SK-N-SH (cell line): Measurements from ENCODE around the gene COL26A1. TPM values are rescaled to one million over a fixed set of nuclear protein-coding genes. Genes with fewer than 3 reads are reported as not detected.
"Not testable (repeated sequence)": the region's sequence is repeated elsewhere in the genome, so short reads cannot be mapped to it uniquely, and the experiment has no call there.

ENCODE experiments used
- CTCF ChIA-PET: fragments of 300-600, 350-600 bp; formaldehyde crosslinking; extraction: SDS; loops from one replicate; lab custom pipeline; 2021; lab: Yijun Ruan, JAX
- POLR2A ChIA-PET: fragments of 350-600 bp; sonication (Branson Sonifier 250); formaldehyde crosslinking; extraction: SDS; loops from one replicate; lab custom pipeline; 2020; ENCODE audit warnings: antibody characterized with exemption, inconsistent platforms; lab: Yijun Ruan, JAX
- DNase-seq: peaks from one replicate; pipeline ENCODE4 v3.0.0; 2012
- H2AFZ ChIP-seq: fragments of 200-600 bp; sonication (generic); 2 replicates; pipeline ENCODE4 v1.8.1; 2016; ENCODE audit warnings: antibody characterized with exemption, mild to moderate bottlenecking, low read depth
- H3F3A ChIP-seq: fragments of 200-600 bp; sonication (generic); replicated peaks from 2 replicates; pipeline ENCODE3; 2016; ENCODE audit warnings: antibody characterized with exemption, mild to moderate bottlenecking; ENCODE audit not compliant: insufficient read depth
- H3K27ac ChIP-seq, 2 experiments: fragments of 200-500 bp in 1 of 2; fragments of 200-600 bp in 1 of 2; sonication (Bioruptor generic) in 1 of 2; sonication (generic), shearing (Covaris generic) in 1 of 2; 2 replicates each; pipeline versions ENCODE4 v1.5.1 to v1.6.1; 2014 to 2016; ENCODE audit warnings: low read depth in 2 of 2, inconsistent platforms in 1 of 2, low read length in 1 of 2, mild to moderate bottlenecking in 1 of 2, mixed read lengths in 1 of 2
- H3K27me3 ChIP-seq: fragments of 200-600 bp; sonication (generic), shearing (Covaris generic); 2 replicates; pipeline ENCODE4 v1.6.1; 2016; ENCODE audit warnings: mixed run types; ENCODE audit not compliant: insufficient read depth
- H3K36me3 ChIP-seq, 2 experiments: fragments of 200-500 bp in 1 of 2; fragments of 200-600 bp in 1 of 2; sonication (Bioruptor generic) in 1 of 2; sonication (generic) in 1 of 2; replicated peaks in 1 of 2; 2 replicates each; pipeline versions ENCODE3 to v1.5.1; 2014 to 2016; ENCODE audit warnings: low read length in 1 of 2, mild to moderate bottlenecking in 1 of 2; ENCODE audit not compliant: insufficient read depth in 2 of 2, control insufficient read depth in 1 of 2
- H3K4me1 ChIP-seq, 2 experiments: fragments of 200-500 bp in 1 of 2; fragments of 200-600 bp in 1 of 2; sonication (Bioruptor generic) in 1 of 2; sonication (generic), shearing (Covaris generic) in 1 of 2; 2 replicates each; pipeline versions ENCODE4 v1.5.1 to v1.6.1; 2014 to 2016; ENCODE audit warnings: low read depth in 1 of 2, low read length in 1 of 2, mixed run types in 1 of 2; ENCODE audit not compliant: insufficient read depth in 2 of 2, control insufficient read depth in 1 of 2
- H3K4me2 ChIP-seq: fragments of 200-600 bp; sonication (generic), shearing (Covaris generic); 2 replicates; pipeline ENCODE4 v1.6.1; 2017; ENCODE audit warnings: mixed run types
- H3K4me3 ChIP-seq, 2 experiments: fragments of 200-500 bp in 1 of 2; fragments of 200-600 bp in 1 of 2; sonication (Bioruptor generic) in 1 of 2; sonication (generic), shearing (Covaris generic) in 1 of 2; 2 replicates each; pipeline versions ENCODE4 v1.5.1 to v1.8.1; 2014 to 2016; ENCODE audit warnings: low read depth in 2 of 2, inconsistent platforms in 1 of 2, low read length in 1 of 2, mild to moderate bottlenecking in 1 of 2, mixed read lengths in 1 of 2, moderate library complexity in 1 of 2
- H3K79me2 ChIP-seq: fragments of 200-600 bp; sonication (generic); 2 replicates; pipeline ENCODE4 v1.8.1; 2017; ENCODE audit warnings: mild to moderate bottlenecking; ENCODE audit not compliant: insufficient read depth
- H3K9ac ChIP-seq: fragments of 200-600 bp; sonication (generic); 2 replicates; pipeline ENCODE4 v1.6.1; 2017; ENCODE audit warnings: mixed run types
- H3K9me2 ChIP-seq: fragments of 200-600 bp; sonication (generic); 2 replicates; pipeline ENCODE4 v1.6.1; 2017; ENCODE audit warnings: mixed run types
- H3K9me3 ChIP-seq: fragments of 200-600 bp; sonication (generic); 2 replicates; pipeline ENCODE4 v1.6.1; 2017; ENCODE audit warnings: mixed run types, mild to moderate bottlenecking, moderate library complexity
- H4K20me1 ChIP-seq: fragments of 200-600 bp; sonication (generic); 2 replicates; pipeline ENCODE4 v1.6.1; 2017; ENCODE audit warnings: mild to moderate bottlenecking, mixed run types; ENCODE audit not compliant: insufficient read depth
- CHD2 ChIP-seq: fragments of 150-350 bp; IDR thresholded peaks from 2 replicates; pipeline ENCODE4 v1.6.1; 2018; ENCODE audit warnings: low read length; ENCODE audit not compliant: partially characterized antibody
- EZH2phosphoT487 ChIP-seq: fragments of 200-600 bp; sonication (generic); IDR thresholded peaks from 2 replicates; pipeline ENCODE4 v1.6.1; 2017; ENCODE audit warnings: low read depth, mixed run types, mild to moderate bottlenecking, antibody characterized with exemption, moderate library complexity, borderline replicate concordance
- GABPA ChIP-seq: IDR thresholded peaks from 2 replicates; pipeline ENCODE4 v1.4.0; 2012; ENCODE audit warnings: low read depth, mild to moderate bottlenecking
- MAX ChIP-seq: IDR thresholded peaks from 2 replicates; pipeline ENCODE4 v1.4.0; 2012; ENCODE audit warnings: low read depth
- MXI1 ChIP-seq: IDR thresholded peaks from 2 replicates; pipeline ENCODE4 v1.6.1; 2012; ENCODE audit warnings: mild to moderate bottlenecking, low read depth, low read length, improper control_type of control experiment
- NRF1 ChIP-seq: IDR thresholded peaks from 2 replicates; pipeline ENCODE4 v1.6.1; 2012; ENCODE audit warnings: low read depth, mild to moderate bottlenecking, low read length
- RAD21 ChIP-seq: IDR thresholded peaks from 2 replicates; pipeline ENCODE4 v1.6.1; 2012; ENCODE audit warnings: mild to moderate bottlenecking, low read length
- REST ChIP-seq: IDR thresholded peaks from 2 replicates; pipeline ENCODE4 v1.6.1; 2012; ENCODE audit warnings: mild to moderate bottlenecking, low read depth, low read length, moderate library complexity
- TCF12 ChIP-seq: IDR thresholded peaks from 2 replicates; pipeline ENCODE4 v1.4.0; 2012
- USF1 ChIP-seq: IDR thresholded peaks from 2 replicates; pipeline ENCODE4 v1.4.0; 2012; ENCODE audit warnings: low read depth, borderline replicate concordance
- YY1 ChIP-seq: IDR thresholded peaks from 2 replicates; pipeline ENCODE4 v1.4.0; 2012; ENCODE audit warnings: low read depth, mild to moderate bottlenecking
- WGBS: methylation state at CpG from one replicate; pipeline ENCODE4 v1.1.6; 2017; ENCODE audit warnings: low lambda C conversion rate; 5-methylcytosine and 5-hydroxymethylcytosine counted together
- polyA plus RNA-seq, 3 experiments: library from polyadenylated mRNA; depleted of rRNA; stranded (reverse); fragments of >200 nt; gene quantifications; 2 replicates each; pipeline ENCODE4 v1.2.3, GENCODE V29; 2012

Gene COL26A1
- polyA plus RNA-seq, 1 of the 3 experiments (the other 2 are of a cell fraction), result 0.05 TPM

- ChIA-PET POLR2A (interaction anchor here (0.6 kb wide), 1 partner anchor 55 kb away, joined by 3 read pairs; no protein-coding TSS in a partner anchor), CTCF (interaction anchor here (1.1 to 2.8 kb wide), 7 partner anchors 13 to 186 kb away, joined by 3 to 19 read pairs (median 5); partner anchors contain the start of gene IFT22)
- no peaks in the 10 kb centered on the region for H3K4me1 ChIP-seq
- H3K4me3 ChIP-seq, result no peak overlapping the region
- no peak for DNase-seq
- H3K27me3 ChIP-seq, result peaks cover 14% of the 10 kb centered on the region
- H3K79me2 ChIP-seq, result no peaks in the 10 kb centered on the region
- no peaks in the 10 kb centered on the region for H3K36me3 ChIP-seq
- H3K9me3 ChIP-seq, result no peaks in the 10 kb centered on the region
- no peak overlapping the region for H3K4me2 ChIP-seq
- no peaks in the 10 kb centered on the region for H3K9me2 ChIP-seq
- H3F3A ChIP-seq, result no peaks in the 10 kb centered on the region
- 64% methylated on average over 2 of the region's 2 CpGs for WGBS
- H2AFZ ChIP-seq, result no peak overlapping the region
- H3K27ac ChIP-seq, result no peak overlapping the region
- H4K20me1 ChIP-seq, result no peaks in the 10 kb centered on the region
- TF ChIP-seq EZH2phosphoT487, result no peak
- no peak for TF ChIP-seq MXI1
- TF ChIP-seq YY1, result no peak
- no peak for TF ChIP-seq MAX
- no peak for TF ChIP-seq CHD2
- TF ChIP-seq TCF12, result no peak
- TF ChIP-seq GABPA, result no peak
- no peak for TF ChIP-seq REST
- TF ChIP-seq RAD21, result no peak
- no peak for TF ChIP-seq USF1
- TF ChIP-seq NRF1, result no peak
- H3K9ac ChIP-seq, result no peak overlapping the region
Observed at GRCh38 chr7:101501351-101501750, 138.7 kb downstream of the COL26A1 start.

- Histone ChIP-seq H3K4me2 (no peak overlapping the region), H3K9me2 (no peaks in the 10 kb centered on the region), H3K36me3 (no peaks in the 10 kb centered on the region), H3K79me2 (no peaks in the 10 kb centered on the region), H2AFZ (no peak overlapping the region), H3K27ac (no peak overlapping the region), H3K9me3 (no peaks in the 10 kb centered on the region), H3K4me1 (no peaks in the 10 kb centered on the region; a peak in 1 of 4 replicates), H3K27me3 (peaks cover 21% of the 10 kb centered on the region), H3K4me3 (no peak overlapping the region), H4K20me1 (no peaks in the 10 kb centered on the region), H3K9ac (no peak overlapping the region), H3F3A (no peaks in the 10 kb centered on the region)
- CTCF ChIA-PET, result interaction anchor here (1.2 to 2.8 kb wide), 5 partner anchors 40 to 140 kb away, joined by 3 to 19 read pairs (median 5); partner anchors contain the start of gene COL26A1
- POLR2A ChIA-PET, result no interaction called here
- DNase-seq, result no peak
- no peak for TF ChIP-seq MXI1
- 59% methylated on average over 9 of the region's 9 CpGs for WGBS
Observed at GRCh38 chr7:101502466-101503098, 139.9 kb downstream of the COL26A1 start.

- DNase-seq, POLR2A ChIA-PET, H3K4me3 ChIP-seq, H4K20me1 ChIP-seq, H3K4me1 ChIP-seq, H3K9me3 ChIP-seq, H3K9me2 ChIP-seq, H2AFZ ChIP-seq, H3K9ac ChIP-seq, H3F3A ChIP-seq, H3K36me3 ChIP-seq, H3K79me2 ChIP-seq, H3K4me2 ChIP-seq, H3K27ac ChIP-seq: not testable (repeated sequence)
- CTCF ChIA-PET, result interaction anchor here (1.8 to 6.5 kb wide), 8 partner anchors 11 to 223 kb away, joined by 5 to 56 read pairs (median 21); partner anchors contain the start of genes COL26A1 and IFT22
- peaks cover 28% of the 10 kb centered on the region for H3K27me3 ChIP-seq
- 76% methylated on average over 7 of the region's 7 CpGs for WGBS
Observed at GRCh38 chr7:101505510-101505909, 142.8 kb downstream of the COL26A1 start.
